GM10248 (cell line): ENCODE measurements around the gene FAM180A.

Experiments used
- CTCF ChIA-PET: fragments of 300-600 bp; sonication (Branson Sonifier 250); formaldehyde crosslinking; extraction: SDS; loops from one replicate; lab custom pipeline; 2021; ENCODE audit warnings: antibody characterized with exemption; lab: Yijun Ruan, JAX
- POLR2A ChIA-PET: fragments of 350-650 bp; sonication (Branson Sonifier 250); formaldehyde crosslinking; extraction: SDS; loops from one replicate; lab custom pipeline; 2020; ENCODE audit warnings: antibody characterized with exemption; lab: Yijun Ruan, JAX
- DNase-seq: peaks from one replicate; pipeline ENCODE4 v3.0.0; 2012; ENCODE audit errors: extremely low spot score
- CTCF ChIP-seq: IDR thresholded peaks from 2 replicates; pipeline ENCODE4 v1.5.1; 2012; ENCODE audit warnings: mild to moderate bottlenecking, low read depth; ENCODE audit errors: extremely low read depth, missing control alignments, control extremely low read depth

FAM180A gene

GRCh38 chr7:135736586-135737305 lies 11.9 kb downstream of the FAM180A start:
- no peak for TF ChIP-seq CTCF
- POLR2A ChIA-PET: no interaction called here
- DNase-seq: no peak
- CTCF ChIA-PET: interaction anchor here (1.3 kb wide), 1 partner anchor 15 kb away, joined by 3 read pairs; no protein-coding TSS in a partner anchor

GRCh38 chr7:135734343-135734689 lies 14.3 kb downstream of the FAM180A start:
- CTCF ChIA-PET: interaction anchor here (1.6 kb wide), 2 partner anchors 10 to 15 kb away, joined by 3 to 4 read pairs; no protein-coding TSS in a partner anchor
- no peak for DNase-seq
- POLR2A ChIA-PET: no interaction called here
- TF ChIP-seq CTCF: no peak

GRCh38 chr7:135733603-135734342 lies 14.8 kb downstream of the FAM180A start:
- DNase-seq: no peak
- CTCF ChIA-PET: interaction anchor here (1.6 kb wide), 2 partner anchors 11 to 16 kb away, joined by 3 to 4 read pairs; no protein-coding TSS in a partner anchor
- POLR2A ChIA-PET: no interaction called here
- TF ChIP-seq CTCF: no peak

GRCh38 chr7:135731131-135731530 lies 17.5 kb downstream of the FAM180A start:
- ChIA-PET CTCF (no interaction called here), POLR2A (no interaction called here)
- no peak for DNase-seq
- no peak for TF ChIP-seq CTCF

- CTCF ChIA-PET: interaction anchor here (1.6 kb wide), 2 partner anchors 12 to 19 kb away, joined by 4 to 6 read pairs; no protein-coding TSS in a partner anchor
- DNase-seq: no peak
- no peak for TF ChIP-seq CTCF
- POLR2A ChIA-PET: no interaction called here
These were observed 19.4 kb downstream of the FAM180A start for GRCh38 chr7:135729230-135729629.

GRCh38 chr7:135728136-135728669 lies 20.4 kb downstream of the FAM180A start, which contains the start of gene SLC13A4:
TSS of gene SLC13A4 (minus strand) at chr7:135728186. CDS start at chr7:135727496, 690 bp downstream.
- CTCF ChIA-PET: interaction anchor here (1.6 kb wide), 3 partner anchors 11 to 54 kb away, joined by 4 to 6 read pairs (median 4); no protein-coding TSS in a partner anchor
- POLR2A ChIA-PET: no interaction called here
- DNase-seq: no peak
- no peak for TF ChIP-seq CTCF
